Endothelial cell of umbilical vein (primary cell): ENCODE measurements around the gene ZBTB9. TPM values are rescaled to one million over a fixed set of nuclear protein-coding genes. Genes with fewer than 3 reads are reported as not detected.
A peak's percentile ranks its signal among the peaks of the same experiment; 100 is the strongest.

Source experiments
- BruUV-seq: library from RNA; stranded (reverse); fragments of 400-500 nt; replicated peaks from 2 replicates; lab custom pipeline; 2021; lab: Mats Ljungman, UMichigan
- CTCF ChIA-PET: fragments of 300-600, 350-600 bp; sonication (Branson Sonifier 250); formaldehyde crosslinking; loops from one replicate; lab custom pipeline; 2021; ENCODE audit warnings: antibody characterized with exemption, inconsistent platforms; lab: Charles Lee
- POLR2A ChIA-PET: fragments of 300-600, 350-600 bp; sonication (Branson Sonifier 250); formaldehyde crosslinking; loops from one replicate; lab custom pipeline; 2021; ENCODE audit warnings: antibody characterized with exemption, inconsistent platforms; lab: Charles Lee
- DNase-seq: peaks from one replicate; pipeline ENCODE4 v3.0.0-alpha.2; 2011; ENCODE audit warnings: low read depth, low spot score
- FAIRE-seq: peaks from 2 replicates; lab custom pipeline; 2011; peaks lifted over from hg19 to GRCh38; lab: Jason Lieb, UNC
- H2AFZ ChIP-seq: 2 replicates; pipeline ENCODE4 v1.6.0; 2012; ENCODE audit warnings: low read depth, low read length, control low read depth, inconsistent platforms
- H3K27ac ChIP-seq: 2 replicates; pipeline ENCODE4 v1.5.1; 2011; ENCODE audit warnings: low read depth, mild to moderate bottlenecking, control low read depth, low read length, moderate library complexity; ENCODE audit not compliant: insufficient read depth
- H3K27me3 ChIP-seq, 2 experiments: 2 replicates each; pipeline versions ENCODE4 v1.6.0 to v1.6.1; 2011; ENCODE audit warnings: low read length in 2 of 2, mixed read lengths in 1 of 2; ENCODE audit not compliant: control insufficient read depth in 2 of 2, insufficient read depth in 2 of 2
- H3K36me3 ChIP-seq, 2 experiments: 2 replicates in 1 of 2; 3 replicates in 1 of 2; pipeline ENCODE4 v1.5.1; 2011; ENCODE audit warnings: low read length in 2 of 2, mild to moderate bottlenecking in 1 of 2, moderate library complexity in 1 of 2; ENCODE audit not compliant: control insufficient read depth in 2 of 2, insufficient read depth in 2 of 2; ENCODE audit errors: extremely low read depth in 1 of 2
- H3K4me1 ChIP-seq: 3 replicates; pipeline ENCODE4 v1.5.1; 2011; ENCODE audit warnings: mild to moderate bottlenecking, low read length; ENCODE audit not compliant: control insufficient read depth, insufficient read depth; ENCODE audit errors: extremely low read depth
- H3K4me2 ChIP-seq: 2 replicates; pipeline ENCODE4 v1.6.1; 2011; ENCODE audit warnings: low read length, control low read depth, mixed read lengths; ENCODE audit not compliant: insufficient read depth
- H3K4me3 ChIP-seq, 3 experiments: fragments of 200-600 bp in 1 of 3; sonication (generic), shearing (Covaris generic) in 1 of 3; replicated peaks in 1 of 3; 2 replicates each; pipeline ENCODE4 v1.5.1; 2011 to 2016; ENCODE audit warnings: control low read depth in 3 of 3, low read length in 3 of 3, mild to moderate bottlenecking in 2 of 3, inconsistent platforms in 1 of 3, low read depth in 1 of 3, moderate library complexity in 1 of 3; ENCODE audit not compliant: insufficient read depth in 1 of 3
- H3K79me2 ChIP-seq: 2 replicates; pipeline ENCODE4 v1.6.0; 2012; ENCODE audit warnings: low read length, inconsistent platforms; ENCODE audit not compliant: control insufficient read depth, insufficient read depth
- H3K9ac ChIP-seq: replicated peaks from 2 replicates; pipeline ENCODE3; 2011; ENCODE audit warnings: low read length, control low read depth; ENCODE audit not compliant: insufficient read depth; ENCODE audit errors: extremely low read depth
- H3K9me1 ChIP-seq: replicated peaks from 3 replicates; pipeline ENCODE4 v1.6.0; 2011; ENCODE audit warnings: mild to moderate bottlenecking, low read length; ENCODE audit not compliant: control insufficient read depth, insufficient read depth; ENCODE audit errors: extremely low read depth
- H3K9me3 ChIP-seq: replicated peaks from 2 replicates; pipeline ENCODE4 v1.5.1; 2012; ENCODE audit warnings: low read length, inconsistent platforms; ENCODE audit not compliant: control insufficient read depth, insufficient read depth
- H4K20me1 ChIP-seq: replicated peaks from 2 replicates; pipeline ENCODE3; 2011; ENCODE audit warnings: mild to moderate bottlenecking, low read length; ENCODE audit not compliant: control insufficient read depth, insufficient read depth; ENCODE audit errors: extremely low read depth
- CTCF ChIP-seq, 2 donors: IDR thresholded peaks; 1 replicate in 1 of 2; 2 replicates in 1 of 2; pipeline ENCODE4 v1.5.1; 2011; ENCODE audit warnings: low read length in 2 of 2, mild to moderate bottlenecking in 2 of 2, moderate library complexity in 2 of 2, control low read depth in 1 of 2, inconsistent platforms in 1 of 2, low read depth in 1 of 2; ENCODE audit not compliant: insufficient read depth in 1 of 2; ENCODE audit errors: extremely low read depth in 1 of 2
- EZH2 ChIP-seq: IDR thresholded peaks from 2 replicates; pipeline ENCODE4 v1.6.1; 2012; ENCODE audit warnings: borderline replicate concordance, low read depth, mild to moderate bottlenecking, moderate library complexity, low read length, inconsistent platforms; ENCODE audit not compliant: severe bottlenecking
- FOS ChIP-seq: IDR thresholded peaks from 2 replicates; pipeline ENCODE4 v1.6.1; 2011; ENCODE audit warnings: mild to moderate bottlenecking, low read length, moderate library complexity, borderline replicate concordance; ENCODE audit not compliant: insufficient read depth
- GATA2 ChIP-seq: IDR thresholded peaks from 2 replicates; pipeline ENCODE4 v1.7.0; 2011; ENCODE audit warnings: low read depth, mild to moderate bottlenecking, moderate library complexity, mixed read lengths, low read length; ENCODE audit not compliant: insufficient read length, insufficient read depth
- JUN ChIP-seq: IDR thresholded peaks from 2 replicates; pipeline ENCODE4 v1.6.1; 2011; ENCODE audit warnings: borderline replicate concordance, low read depth; ENCODE audit not compliant: insufficient read length, insufficient read depth
- MAX ChIP-seq: IDR thresholded peaks from 2 replicates; pipeline ENCODE4 v1.6.1; 2011; ENCODE audit not compliant: insufficient read depth, insufficient read length
- MYC ChIP-seq: IDR thresholded peaks from one replicate; pipeline ENCODE4 v1.6.1; 2011; ENCODE audit warnings: mild to moderate bottlenecking, low read depth, low read length
- POLR2AphosphoS5 ChIP-seq: IDR thresholded peaks from 2 replicates; pipeline ENCODE4 v1.6.1; 2012; ENCODE audit warnings: low read depth, mild to moderate bottlenecking, control low read depth, low read length, moderate library complexity; ENCODE audit not compliant: insufficient read depth
- dilution Hi-C: fragments of 300-500 bp; cut with MboI; formaldehyde crosslinking; loops from one replicate; pipeline ENCODE4 v1.15.0; 2019; ENCODE audit warnings: low sequenced_read_pairs; ENCODE audit not compliant: extremely low pct_ligation_motif_present
- intact Hi-C: fragments of 100-400 bp; cut with micrococcal nuclease; formaldehyde crosslinking; loops from one replicate; pipeline ENCODE4 v1.10.0; 2022
- polyA plus RNA-seq, 4 experiments: library from polyadenylated mRNA; depleted of rRNA in 3 of 4; stranded (reverse) in 3 of 4; unstranded in 1 of 4; fragments of >200 nt; gene quantifications; 2 replicates each; pipeline versions ENCODE4 v1.2.1 to v1.2.3, GENCODE V29; 2011 to 2012; ENCODE audit warnings: missing spikeins in 1 of 4
- total RNA-seq: library from RNA; stranded (reverse); gene quantifications from 2 replicates; pipeline ENCODE4 v1.2.3, GENCODE V29; 2021

The ZBTB9 gene
- total and polyA plus RNA-seq, 2 donors (not counting 3 experiments of a cell fraction or from before 2014, with no cell fraction given): 4.7 to 8.0 TPM

- H3K36me3 ChIP-seq: no peaks in the 10 kb centered on the region
- H3K9ac ChIP-seq: peak overlapping the region; percentile 43
- intact Hi-C loops (loop anchor here (1.0 to 5.0 kb wide), 4 partner anchors 22 to 124 kb away; partner anchors contain the start of gene KIFC1), dilution Hi-C loops (no loop called here)
- H2AFZ ChIP-seq: no peak overlapping the region
- no peaks in the 10 kb centered on the region for H3K9me3 ChIP-seq
- FAIRE-seq (peak; percentile 63), DNase-seq (no peak)
- no TSS peak for BruUV-seq
- H3K4me3 ChIP-seq: peak overlapping the region; percentile 54 to 71 (median 69)
- H3K9me1 ChIP-seq: no peaks in the 10 kb centered on the region
- no peaks in the 10 kb centered on the region for H4K20me1 ChIP-seq
- no peak for TF ChIP-seq FOS
- no peak for TF ChIP-seq POLR2AphosphoS5
- no peak for TF ChIP-seq MAX
- no peak for TF ChIP-seq EZH2
- TF ChIP-seq JUN: no peak
- no peak for TF ChIP-seq CTCF (IDR thresholded peaks at IDR 0.05; ENCODE audit: extremely low read depth in 1 of 2, insufficient read depth in 1 of 2, low read depth in 1 of 2, low read length in 2 of 2)
- no peak for TF ChIP-seq MYC
- no peak for TF ChIP-seq GATA2
- H3K79me2 ChIP-seq: no peaks in the 10 kb centered on the region
- no peak overlapping the region for H3K27ac ChIP-seq
- peak overlapping the region; percentile 75 for H3K4me2 ChIP-seq
- no peaks in the 10 kb centered on the region for H3K27me3 ChIP-seq
- CTCF ChIA-PET: interaction anchor here (0.7 to 1.7 kb wide), 3 partner anchors 12 to 710 kb away, joined by 3 to 4 read pairs (median 3); no protein-coding TSS in a partner anchor
- POLR2A ChIA-PET: interaction anchor here (0.6 to 1.1 kb wide), 2 partner anchors 17 to 125 kb away, joined by 3 to 6 read pairs; no protein-coding TSS in a partner anchor
- H3K4me1 ChIP-seq: peaks cover 3% of the 10 kb centered on the region
These were observed 875 bp upstream of the ZBTB9 start for GRCh38 chr6:33453393-33454008.
